ENCODE data around the gene ZNF746. TPM values are rescaled to one million over a fixed set of nuclear protein-coding genes. Genes with fewer than 3 reads are reported as not detected.

Gene ZNF746
- total RNA-seq, 1 experiment from 2014 or later, result 22.0 TPM

DNA sequence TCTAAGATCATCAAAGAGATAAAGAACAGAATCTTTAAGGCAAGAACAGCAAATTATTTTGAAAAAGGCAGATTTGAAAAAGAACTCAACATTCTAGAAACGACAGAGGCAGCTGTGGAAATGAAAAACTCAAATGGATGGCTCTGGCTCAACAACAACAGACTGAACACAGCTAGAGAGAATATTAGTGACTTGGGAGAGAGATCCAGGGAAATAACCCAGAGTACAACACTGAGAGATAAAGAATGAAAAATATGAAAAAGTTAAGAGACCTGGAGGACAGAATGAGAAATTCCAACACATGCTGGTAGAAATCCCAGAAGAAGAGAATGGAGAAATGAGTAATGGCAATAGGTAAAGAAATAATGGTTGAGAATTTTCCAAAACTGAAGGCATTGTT lies 18.9 kb downstream of the ZNF746 start:
- intact Hi-C loops (cut with micrococcal nuclease), result no loop called here
- H3K36me3 Mint-ChIP-seq (ENCODE audit: insufficient read depth, unreplicated experiment), result peaks cover 50% of the 10 kb centered on the region
- no TSS peak for BruUV-seq (replicated peaks)
- DNase-seq (ENCODE audit: unreplicated experiment), result no peak
- peaks cover 8% of the 10 kb centered on the region for H3K4me1 Mint-ChIP-seq (ENCODE audit: insufficient read depth, unreplicated experiment)
- no peak overlapping the region for H3K4me3 Mint-ChIP-seq (ENCODE audit: unreplicated experiment)
- TF ChIP-seq, protein P1, sequence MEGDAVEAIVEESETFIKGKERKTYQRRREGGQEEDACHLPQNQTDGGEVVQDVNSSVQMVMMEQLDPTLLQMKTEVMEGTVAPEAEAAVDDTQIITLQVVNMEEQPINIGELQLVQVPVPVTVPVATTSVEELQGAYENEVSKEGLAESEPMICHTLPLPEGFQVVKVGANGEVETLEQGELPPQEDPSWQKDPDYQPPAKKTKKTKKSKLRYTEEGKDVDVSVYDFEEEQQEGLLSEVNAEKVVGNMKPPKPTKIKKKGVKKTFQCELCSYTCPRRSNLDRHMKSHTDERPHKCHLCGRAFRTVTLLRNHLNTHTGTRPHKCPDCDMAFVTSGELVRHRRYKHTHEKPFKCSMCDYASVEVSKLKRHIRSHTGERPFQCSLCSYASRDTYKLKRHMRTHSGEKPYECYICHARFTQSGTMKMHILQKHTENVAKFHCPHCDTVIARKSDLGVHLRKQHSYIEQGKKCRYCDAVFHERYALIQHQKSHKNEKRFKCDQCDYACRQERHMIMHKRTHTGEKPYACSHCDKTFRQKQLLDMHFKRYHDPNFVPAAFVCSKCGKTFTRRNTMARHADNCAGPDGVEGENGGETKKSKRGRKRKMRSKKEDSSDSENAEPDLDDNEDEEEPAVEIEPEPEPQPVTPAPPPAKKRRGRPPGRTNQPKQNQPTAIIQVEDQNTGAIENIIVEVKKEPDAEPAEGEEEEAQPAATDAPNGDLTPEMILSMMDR (IDR thresholded peaks at IDR 0.05; ENCODE audit: unreplicated experiment), result no peak
- H3K27ac Mint-ChIP-seq (ENCODE audit: low read depth, unreplicated experiment), result no peak overlapping the region
- H3K27me3 Mint-ChIP-seq (ENCODE audit: insufficient read depth, unreplicated experiment), result no peaks in the 10 kb centered on the region
- H3K9me3 Mint-ChIP-seq (ENCODE audit: unreplicated experiment), result no peaks in the 10 kb centered on the region
- ChIA-PET POLR2A (interaction anchor here (1.6 kb wide), 1 partner anchor 11 kb away, joined by 5 read pairs; no protein-coding TSS in a partner anchor), CTCF (interaction anchor here (0.8 kb wide), 1 partner anchor 146 kb away, joined by 3 read pairs; no protein-coding TSS in a partner anchor)

DNA sequence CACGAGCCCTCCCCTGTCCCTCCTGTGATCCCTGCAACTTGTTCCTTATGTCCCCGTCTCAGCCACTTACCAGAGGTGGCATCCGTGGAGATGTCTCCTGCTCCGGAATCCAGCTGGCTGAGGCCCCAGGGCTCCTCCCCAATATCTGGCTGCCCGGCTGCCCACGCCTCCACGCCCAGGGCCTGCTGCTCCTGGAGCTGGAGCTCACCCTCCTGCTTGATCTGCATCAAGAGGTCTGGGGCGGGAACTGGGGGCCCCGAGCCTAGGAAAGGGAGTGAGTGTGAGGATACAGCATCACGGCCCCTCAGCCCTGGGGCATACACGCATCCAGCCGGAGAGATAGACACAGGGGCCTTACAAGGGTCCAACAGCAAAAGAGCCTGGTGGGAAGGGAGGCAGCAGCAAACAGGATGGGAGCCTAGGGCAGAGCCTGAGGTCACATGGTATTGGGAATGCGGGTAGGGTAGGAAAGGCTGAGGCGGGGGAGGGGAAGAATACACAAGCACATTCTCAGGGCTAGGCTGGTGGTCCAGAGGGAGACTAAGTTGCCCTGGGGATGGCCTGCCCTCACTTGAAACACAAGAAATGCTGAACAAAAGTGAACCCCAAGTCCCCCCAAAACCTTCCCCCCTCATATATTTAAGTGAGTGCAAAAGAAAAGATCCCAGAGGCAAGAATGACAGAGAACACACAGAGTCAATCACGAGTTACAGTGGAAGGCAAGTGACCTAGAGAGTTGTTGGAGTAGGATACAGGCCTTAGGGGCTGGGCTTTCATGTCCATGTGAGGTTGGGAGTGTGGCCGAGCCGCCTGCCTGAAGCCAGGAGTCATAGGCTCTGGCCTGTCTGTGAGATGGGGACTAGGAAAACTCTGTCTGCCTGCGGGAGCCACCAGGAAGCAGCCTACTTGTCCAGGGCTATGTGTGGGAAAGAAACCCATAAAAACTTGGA lies 19.8 kb downstream of the ZNF746 start:
- H3K4me3 Mint-ChIP-seq (ENCODE audit: unreplicated experiment), result no peak overlapping the region
- no TSS peak for BruUV-seq (replicated peaks)
- no peak overlapping the region for H3K27ac Mint-ChIP-seq (ENCODE audit: low read depth, unreplicated experiment)
- POLR2A ChIA-PET, result no interaction called here
- peaks cover 60% of the 10 kb centered on the region for H3K36me3 Mint-ChIP-seq (ENCODE audit: insufficient read depth, unreplicated experiment)
- no peak for DNase-seq (ENCODE audit: unreplicated experiment)
- TF ChIP-seq, protein P1 (IDR thresholded peaks at IDR 0.05; ENCODE audit: unreplicated experiment), result no peak
- CTCF ChIA-PET, result interaction anchor here (0.6 kb wide), 1 partner anchor 188 kb away, joined by 4 read pairs; no protein-coding TSS in a partner anchor
- H3K27me3 Mint-ChIP-seq (ENCODE audit: insufficient read depth, unreplicated experiment), result no peaks in the 10 kb centered on the region
- peaks cover 8% of the 10 kb centered on the region for H3K4me1 Mint-ChIP-seq (ENCODE audit: insufficient read depth, unreplicated experiment)
- H3K9me3 Mint-ChIP-seq (ENCODE audit: unreplicated experiment), result no peaks in the 10 kb centered on the region
- intact Hi-C loops (cut with micrococcal nuclease), result no loop called here

DNA sequence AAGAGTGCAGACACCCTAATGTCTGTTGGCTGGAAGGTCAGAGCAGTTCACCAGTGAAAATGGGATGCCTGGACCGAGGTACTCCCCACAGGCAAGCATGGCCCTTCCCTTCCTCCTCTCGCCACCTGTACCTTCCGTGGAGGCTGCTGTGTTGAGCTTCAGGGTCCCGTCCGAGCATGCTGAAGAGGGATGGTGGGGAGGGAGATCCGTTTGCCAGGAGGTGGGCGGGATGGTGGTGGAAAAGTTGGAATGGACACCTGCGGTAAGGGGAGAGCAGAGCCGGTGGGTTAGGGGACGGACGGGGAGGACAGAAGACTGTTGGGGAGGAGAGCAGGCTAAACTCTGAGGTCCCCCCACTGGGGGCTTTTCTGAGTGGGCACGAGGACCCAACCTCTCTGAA lies 20.8 kb downstream of the ZNF746 start:
- TF ChIP-seq, protein P1 (IDR thresholded peaks at IDR 0.05; ENCODE audit: unreplicated experiment), result no peak
- BruUV-seq (replicated peaks), result no TSS peak
- POLR2A ChIA-PET, result no interaction called here

More for the DNA sequence above, 20.8 kb downstream of the ZNF746 start:
- H3K9me3 Mint-ChIP-seq (ENCODE audit: unreplicated experiment), result no peaks in the 10 kb centered on the region
- no peak overlapping the region for H3K4me3 Mint-ChIP-seq (ENCODE audit: unreplicated experiment)
- peak overlapping the region; percentile 27 for H3K27ac Mint-ChIP-seq (ENCODE audit: low read depth, unreplicated experiment)
- no peaks in the 10 kb centered on the region for H3K27me3 Mint-ChIP-seq (ENCODE audit: insufficient read depth, unreplicated experiment)
- DNase-seq (ENCODE audit: unreplicated experiment), result no peak
- peaks cover 63% of the 10 kb centered on the region for H3K36me3 Mint-ChIP-seq (ENCODE audit: insufficient read depth, unreplicated experiment)
- peaks cover 8% of the 10 kb centered on the region for H3K4me1 Mint-ChIP-seq (ENCODE audit: insufficient read depth, unreplicated experiment)
- CTCF ChIA-PET, result no interaction called here
- intact Hi-C loops (cut with micrococcal nuclease), result no loop called here

Data from MCF 10A (cell line).